OCI-LY1 (cell line): ENCODE measurements around the gene PIGC.
A peak's percentile ranks its signal among the peaks of the same experiment; 100 is the strongest.

Experiments
- H2AFZ ChIP-seq: fragments of 200-600 bp; sonication (generic), shearing (Covaris generic); 2 replicates; pipeline ENCODE4 v1.6.0; 2014; ENCODE audit warnings: antibody characterized with exemption, mild to moderate bottlenecking, low read length
- H3F3A ChIP-seq: fragments of 200-600 bp; sonication (generic), shearing (Covaris generic); 2 replicates; pipeline ENCODE4 v1.6.0; 2014; ENCODE audit warnings: mild to moderate bottlenecking, antibody characterized with exemption, low read length, moderate library complexity; ENCODE audit not compliant: insufficient read depth
- H3K27ac ChIP-seq: fragments of 200-600 bp; sonication (generic); 2 replicates; pipeline ENCODE4 v1.5.1; 2014; ENCODE audit warnings: low read length, mixed run types, mild to moderate bottlenecking, low read depth; ENCODE audit not compliant: poor library complexity, severe bottlenecking
- H3K27me3 ChIP-seq: fragments of 200-600 bp; sonication (generic); 2 replicates; pipeline ENCODE4 v1.6.0; 2014; ENCODE audit warnings: antibody characterized with exemption, mild to moderate bottlenecking, low read length, moderate library complexity; ENCODE audit not compliant: insufficient read depth
- H3K36me3 ChIP-seq: fragments of 200-600 bp; sonication (generic); 2 replicates; pipeline ENCODE4 v1.6.1; 2014; ENCODE audit warnings: mild to moderate bottlenecking, antibody characterized with exemption, low read length, moderate library complexity, mixed read lengths; ENCODE audit not compliant: insufficient read depth
- H3K4me1 ChIP-seq: fragments of 200-600 bp; sonication (generic); 2 replicates; pipeline ENCODE4 v1.5.1; 2014; ENCODE audit warnings: mild to moderate bottlenecking, low read length, moderate library complexity; ENCODE audit not compliant: insufficient read depth, severe bottlenecking
- H3K4me2 ChIP-seq: fragments of 200-600 bp; sonication (generic), shearing (Covaris generic); 2 replicates; pipeline ENCODE4 v1.6.1; 2014; ENCODE audit warnings: low read length
- H3K4me3 ChIP-seq: fragments of 200-600 bp; sonication (generic); 2 replicates; pipeline ENCODE4 v1.5.1; 2014; ENCODE audit warnings: low read length, low read depth, mild to moderate bottlenecking, mixed read lengths; ENCODE audit not compliant: poor library complexity, severe bottlenecking
- H3K79me2 ChIP-seq: fragments of 200-600 bp; shearing (Covaris generic); 2 replicates; pipeline ENCODE4 v1.6.1; 2016; ENCODE audit warnings: mixed run types, low read length, mixed read lengths; ENCODE audit not compliant: insufficient read depth
- H3K9ac ChIP-seq: fragments of 200-600 bp; sonication (generic), shearing (Covaris generic); 2 replicates; pipeline ENCODE4 v1.6.1; 2014; ENCODE audit warnings: mild to moderate bottlenecking, low read length, mixed read lengths
- H3K9me2 ChIP-seq: fragments of 200-600 bp; sonication (generic), shearing (Covaris generic); 2 replicates; pipeline ENCODE4 v1.6.1; 2014; ENCODE audit warnings: low read depth, mild to moderate bottlenecking, low read length, mixed read lengths
- H3K9me3 ChIP-seq: fragments of 200-600 bp; shearing (Covaris generic); 2 replicates; pipeline ENCODE4 v1.6.1; 2014; ENCODE audit warnings: low read length, mixed read lengths
- H4K20me1 ChIP-seq: fragments of 200-600 bp; sonication (generic), shearing (Covaris generic); 2 replicates; pipeline ENCODE4 v1.6.0; 2016; ENCODE audit warnings: mild to moderate bottlenecking, low read length; ENCODE audit not compliant: insufficient read depth
- CTCF ChIP-seq: fragments of 200-600 bp; sonication (generic), shearing (Covaris generic); IDR thresholded peaks from 2 replicates; pipeline ENCODE4 v1.5.1; 2017; ENCODE audit warnings: mild to moderate bottlenecking, antibody characterized with exemption, low read length, moderate library complexity, mixed read lengths
- EZH2 ChIP-seq: fragments of 200-600 bp; sonication (generic), shearing (Covaris generic); IDR thresholded peaks from 2 replicates; pipeline ENCODE4 v1.8.0; 2017; ENCODE audit warnings: borderline replicate concordance, mixed run types, mild to moderate bottlenecking, antibody characterized with exemption, low read length, moderate library complexity, mixed read lengths

The PIGC gene

GRCh38 chr1:172453153-172453545, 9.3 kb upstream of the PIGC start:
- H3K36me3 ChIP-seq = no peaks in the 10 kb centered on the region
- peaks cover 22% of the 10 kb centered on the region for H3K4me1 ChIP-seq
- H3K4me2 ChIP-seq = no peak overlapping the region
- no peaks in the 10 kb centered on the region for H3K9me2 ChIP-seq
- H3F3A ChIP-seq = no peaks in the 10 kb centered on the region
- no peaks in the 10 kb centered on the region for H3K79me2 ChIP-seq
- no peaks in the 10 kb centered on the region for H4K20me1 ChIP-seq
- H3K9ac ChIP-seq = no peak overlapping the region
- no peak for TF ChIP-seq CTCF
- H3K27me3 ChIP-seq = no peaks in the 10 kb centered on the region
- H3K27ac ChIP-seq = no peak overlapping the region
- H3K9me3 ChIP-seq = no peaks in the 10 kb centered on the region
- no peak overlapping the region for H2AFZ ChIP-seq
- no peak overlapping the region for H3K4me3 ChIP-seq

GRCh38 chr1:172452536-172453152, 8.8 kb upstream of the PIGC start:
- H3K9me2 ChIP-seq = no peaks in the 10 kb centered on the region
- no peak overlapping the region for H3K9ac ChIP-seq
- H3F3A ChIP-seq = no peaks in the 10 kb centered on the region
- no peaks in the 10 kb centered on the region for H3K36me3 ChIP-seq
- no peak overlapping the region for H2AFZ ChIP-seq
- H3K27me3 ChIP-seq = no peaks in the 10 kb centered on the region
- no peaks in the 10 kb centered on the region for H4K20me1 ChIP-seq
- no peaks in the 10 kb centered on the region for H3K9me3 ChIP-seq
- no peak overlapping the region for H3K27ac ChIP-seq
- no peak for TF ChIP-seq CTCF
- no peak for TF ChIP-seq EZH2
- no peak overlapping the region for H3K4me3 ChIP-seq
- no peaks in the 10 kb centered on the region for H3K79me2 ChIP-seq
- H3K4me1 ChIP-seq = peaks cover 22% of the 10 kb centered on the region
- H3K4me2 ChIP-seq = no peak overlapping the region

- no peak overlapping the region for H3K4me3 ChIP-seq
- H3F3A ChIP-seq = no peaks in the 10 kb centered on the region
- H3K9me2 ChIP-seq = no peaks in the 10 kb centered on the region
- peak overlapping the region; percentile 86; the same call in 1 of the 2 replicates for H2AFZ ChIP-seq
- no peaks in the 10 kb centered on the region for H3K36me3 ChIP-seq
- TF ChIP-seq EZH2 = no peak
- no peaks in the 10 kb centered on the region for H4K20me1 ChIP-seq
- no peaks in the 10 kb centered on the region for H3K9me3 ChIP-seq
- H3K27me3 ChIP-seq = no peaks in the 10 kb centered on the region
- no peak overlapping the region for H3K4me2 ChIP-seq
- H3K9ac ChIP-seq = no peak overlapping the region
- peaks cover 22% of the 10 kb centered on the region for H3K4me1 ChIP-seq
- no peaks in the 10 kb centered on the region for H3K79me2 ChIP-seq
- H3K27ac ChIP-seq = no peak overlapping the region
Observed at GRCh38 chr1:172451002-172451443, 7.2 kb upstream of the PIGC start.

- H3K79me2 ChIP-seq = no peaks in the 10 kb centered on the region
- H3K27ac ChIP-seq = no peak overlapping the region
- peak overlapping the region; percentile 86 for H2AFZ ChIP-seq
- TF ChIP-seq CTCF (no peak), EZH2 (no peak)
- peaks cover 22% of the 10 kb centered on the region for H3K4me1 ChIP-seq
- no peaks in the 10 kb centered on the region for H3K9me2 ChIP-seq
- no peaks in the 10 kb centered on the region for H3F3A ChIP-seq
- peak overlapping the region; percentile 40 for H3K4me3 ChIP-seq
- no peaks in the 10 kb centered on the region for H3K36me3 ChIP-seq
- no peaks in the 10 kb centered on the region for H3K9me3 ChIP-seq
- H3K27me3 ChIP-seq = no peaks in the 10 kb centered on the region
- H4K20me1 ChIP-seq = no peaks in the 10 kb centered on the region
- peak overlapping the region; percentile 59 for H3K4me2 ChIP-seq
- H3K9ac ChIP-seq = peak overlapping the region; percentile 28; the same call in 1 of the 2 replicates
Observed at GRCh38 chr1:172450524-172450885, 6.6 kb upstream of the PIGC start.
